ENCODE data around the gene ADAMTS6. TPM values are rescaled to one million over a fixed set of nuclear protein-coding genes. Genes with fewer than 3 reads are reported as not detected.

ADAMTS6 gene
- total RNA-seq, 4 donors from 2014 or later = 2.9 to 16.5 (median 7.3) TPM

- Histone ChIP-seq H3K4me1 (peaks cover 0 to 17% (median 5%) of the 10 kb centered on the region in 4 donors), H3K27me3 (no peaks in the 10 kb centered on the region), H3K36me3 (no peaks in the 10 kb centered on the region), H3K27ac (peak overlapping the region; percentile 70 to 94 (median 90)), H3K9me3 (no peaks in the 10 kb centered on the region), H3K4me3 (peak overlapping the region; percentile 44 to 59 (median 49))
- peak in 1 of 2 donors; percentile 24 for DNase-seq (ENCODE audit: low spot score in 2 of 2)
- 1% methylated on average over 12 of the region's 12 CpGs for WGBS, 2 donors
- TF ChIP-seq EP300 (IDR thresholded peaks at IDR 0.05) = peak in 1 of 2 donors; percentile 14
- TF ChIP-seq CTCF (IDR thresholded peaks at IDR 0.05) = no peak
- TF ChIP-seq POLR2A (IDR thresholded peaks at IDR 0.05) = no peak
Measured at GRCh38 chr5:65482736-65483545, 1.2 kb upstream of the ADAMTS6 start.

- Histone ChIP-seq H3K4me1 (peaks cover 0 to 17% (median 5%) of the 10 kb centered on the region in 4 donors), H3K27ac (peak overlapping the region; percentile 70 to 94 (median 90)), H3K36me3 (no peaks in the 10 kb centered on the region), H3K27me3 (no peaks in the 10 kb centered on the region), H3K9me3 (no peaks in the 10 kb centered on the region), H3K4me3 (peak overlapping the region; percentile 44 to 59 (median 49))
- WGBS, 2 donors = 0 to 1% methylated on average over 6 of the region's 6 CpGs
- no peak for DNase-seq (ENCODE audit: low spot score in 2 of 2)
- no peak for TF ChIP-seq POLR2A (IDR thresholded peaks at IDR 0.05)
- no peak for TF ChIP-seq CTCF (IDR thresholded peaks at IDR 0.05)
- TF ChIP-seq EP300 (IDR thresholded peaks at IDR 0.05) = no peak
Measured at GRCh38 chr5:65482296-65482735, 596 bp upstream of the ADAMTS6 start.

GRCh38 chr5:65481171-65481581, 544 bp downstream of the ADAMTS6 start:
- H3K9me3 ChIP-seq = no peaks in the 10 kb centered on the region
- DNase-seq (ENCODE audit: low spot score in 2 of 2) = no peak
- H3K27me3 ChIP-seq = no peaks in the 10 kb centered on the region
- WGBS, 2 donors = 0 to 1% methylated on average over 7 of the region's 7 CpGs
- H3K4me3 ChIP-seq = peak overlapping the region; percentile 44 to 59 (median 49)
- H3K4me1 ChIP-seq = peaks cover 0 to 17% (median 5%) of the 10 kb centered on the region in 4 donors
- H3K27ac ChIP-seq = peak overlapping the region; percentile 70 to 94 (median 90)
- TF ChIP-seq EP300 (IDR thresholded peaks at IDR 0.05) = no peak
- TF ChIP-seq CTCF (IDR thresholded peaks at IDR 0.05) = no peak
- no peak for TF ChIP-seq POLR2A (IDR thresholded peaks at IDR 0.05)
- H3K36me3 ChIP-seq = no peaks in the 10 kb centered on the region

GRCh38 chr5:65480306-65480865, 1.3 kb downstream of the ADAMTS6 start:
- peak; percentile 61 to 81 for DNase-seq (ENCODE audit: low spot score in 2 of 2)
- H3K36me3 ChIP-seq = no peaks in the 10 kb centered on the region
- no peaks in the 10 kb centered on the region for H3K27me3 ChIP-seq
- H3K27ac ChIP-seq = peak overlapping the region in 3 of 4 donors; percentile 70 to 94 (median 92)
- WGBS, 2 donors = 0% methylated on average over 15 of the region's 15 CpGs
- H3K4me1 ChIP-seq = peaks cover 0 to 17% (median 5%) of the 10 kb centered on the region in 4 donors
- peak overlapping the region; percentile 21 to 59 (median 48) for H3K4me3 ChIP-seq
- TF ChIP-seq POLR2A (IDR thresholded peaks at IDR 0.05) (no peak), CTCF (IDR thresholded peaks at IDR 0.05) (no peak), EP300 (IDR thresholded peaks at IDR 0.05) (peak in 1 of 2 donors; percentile 43)
- no peaks in the 10 kb centered on the region for H3K9me3 ChIP-seq

GRCh38 chr5:65479527-65479926, 2.2 kb downstream of the ADAMTS6 start:
- Histone ChIP-seq H3K4me1 (peaks cover 0 to 17% (median 5%) of the 10 kb centered on the region in 4 donors), H3K4me3 (no peak overlapping the region), H3K27ac (peak overlapping the region in 1 of 4 donors; percentile 94), H3K36me3 (no peaks in the 10 kb centered on the region), H3K27me3 (no peaks in the 10 kb centered on the region), H3K9me3 (no peaks in the 10 kb centered on the region)
- no peak for DNase-seq (ENCODE audit: low spot score in 2 of 2)
- no peak for TF ChIP-seq POLR2A (IDR thresholded peaks at IDR 0.05)
- no peak for TF ChIP-seq CTCF (IDR thresholded peaks at IDR 0.05)
- no peak for TF ChIP-seq EP300 (IDR thresholded peaks at IDR 0.05)
- 25 to 36% methylated on average over 1 of the region's 1 CpG for WGBS, 2 donors

Data from tibial nerve (tissue), 4 donors.